HAP-1 (cell line): ENCODE measurements around the gene CDR2L.

Source experiments
- DNase-seq, 2 experiments: peaks; one replicate each; pipeline ENCODE4 v3.0.0-alpha.2; 2016 to 2020; ENCODE audit warnings: low spot score in 2 of 2
- H3K27me3 ChIP-seq: fragments of 250-450 bp; sonication (Bioruptor Pico); 2 replicates; pipeline ENCODE4 v1.5.1; 2020; ENCODE audit warnings: low read depth, mild to moderate bottlenecking, moderate library complexity
- H3K36me3 ChIP-seq: fragments of 250-450 bp; sonication (Bioruptor Pico); replicated peaks from 2 replicates; pipeline ENCODE4 v1.5.1; 2020; ENCODE audit warnings: mild to moderate bottlenecking
- H3K4me1 ChIP-seq: fragments of 250-450 bp; sonication (Bioruptor Pico); 2 replicates; pipeline ENCODE4 v1.5.1; 2020; ENCODE audit warnings: mild to moderate bottlenecking
- H3K4me3 ChIP-seq: fragments of 250-450 bp; sonication (Bioruptor Pico); 2 replicates; pipeline ENCODE4 v1.5.1; 2020; ENCODE audit warnings: mild to moderate bottlenecking, moderate library complexity
- H3K9me3 ChIP-seq: fragments of 250-450 bp; sonication (Bioruptor Pico); 2 replicates; pipeline ENCODE4 v1.5.1; 2020; ENCODE audit warnings: mild to moderate bottlenecking, moderate library complexity
- in situ Hi-C: fragments of 300-500 bp; cut with MboI; formaldehyde crosslinking; loops from 3 replicates; pipeline ENCODE4 v1.14.3; 2020; ENCODE audit warnings: low sequenced_read_pairs, inconsistent platforms, mixed read lengths

Gene CDR2L

DNA sequence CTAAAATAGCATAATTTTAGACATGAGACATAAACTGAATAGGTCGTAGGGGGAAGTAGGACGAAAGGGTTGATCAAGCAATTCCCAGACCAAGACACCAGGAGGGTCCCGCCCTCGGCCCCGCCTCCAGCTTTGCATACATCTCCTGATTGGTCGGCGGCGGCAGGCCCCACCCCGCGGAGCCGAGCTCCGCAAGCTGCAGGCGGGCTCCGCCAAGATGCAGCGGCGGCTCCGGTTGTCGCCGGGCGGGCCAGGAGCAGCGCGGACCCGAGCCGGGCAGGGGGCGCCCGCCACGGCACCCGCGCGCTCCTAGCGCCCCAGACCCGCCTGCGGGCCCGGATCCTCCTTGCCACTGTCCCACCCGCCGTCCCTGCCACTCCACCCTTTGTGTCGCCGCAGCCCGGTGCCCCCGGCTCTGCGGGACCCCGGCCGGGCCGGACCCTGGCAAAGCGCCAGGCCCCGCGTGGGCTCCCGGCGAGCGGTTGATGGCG, at the start of gene CDR2L:
TSS of gene CDR2L (plus strand) at position 215 of the 491 bp plus-strand sequence. CDS start 412 bp downstream, outside the sequence.
- no peaks in the 10 kb centered on the region for H3K9me3 ChIP-seq
- H3K4me1 ChIP-seq, result peaks cover 16% of the 10 kb centered on the region
- in situ Hi-C loops, result no loop called here
- DNase-seq, result peak; percentile 91 to 98
- no peaks in the 10 kb centered on the region for H3K27me3 ChIP-seq
- no peaks in the 10 kb centered on the region; the same call in 1 of the 2 replicates for H3K36me3 ChIP-seq
- H3K4me3 ChIP-seq, result peak within 1 kb of the TSS; percentile 83

DNA sequence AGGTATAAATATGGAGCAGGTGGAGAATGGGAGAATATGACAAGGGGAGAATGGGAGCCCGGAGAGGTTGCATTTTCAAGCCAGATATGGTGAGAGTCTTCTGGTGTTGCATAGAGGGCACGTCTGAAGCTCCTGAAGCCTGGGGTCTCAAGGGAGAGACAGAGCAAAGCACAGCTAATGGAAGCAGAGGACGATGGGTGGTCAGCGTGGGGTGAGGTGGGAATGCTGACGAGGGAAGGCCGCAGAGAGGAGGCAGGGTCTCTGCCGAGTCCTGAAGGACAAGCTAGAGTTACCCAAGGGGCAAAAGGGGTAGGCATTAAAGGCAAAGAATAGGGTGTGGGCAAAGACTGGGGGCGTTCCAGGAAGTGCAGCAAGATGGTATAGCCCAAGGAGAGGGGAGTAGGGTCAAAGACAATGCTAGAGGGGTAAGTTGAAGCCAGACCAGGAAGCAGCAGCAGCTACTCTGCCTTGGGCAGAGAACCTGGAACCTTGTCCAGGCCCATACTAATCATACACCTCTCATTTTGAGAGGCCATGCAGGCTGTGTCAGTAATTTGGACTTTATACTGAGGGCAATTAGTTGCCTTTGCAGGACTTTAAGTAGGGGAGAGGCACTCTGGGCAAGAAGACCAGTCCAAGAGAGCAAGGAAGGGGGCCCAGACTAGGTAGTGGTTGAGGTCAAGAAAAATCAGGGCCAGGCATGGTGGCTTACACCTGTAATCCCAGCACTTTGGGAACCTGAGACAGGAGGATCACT, 49.1 kb upstream of the CDR2L start:
- peaks cover 62% of the 10 kb centered on the region for H3K27me3 ChIP-seq
- no peak overlapping the region for H3K4me3 ChIP-seq
- H3K9me3 ChIP-seq, result no peaks in the 10 kb centered on the region
- in situ Hi-C loops, result no loop called here
- no peak for DNase-seq
- no peaks in the 10 kb centered on the region for H3K4me1 ChIP-seq
- no peaks in the 10 kb centered on the region for H3K36me3 ChIP-seq

DNA sequence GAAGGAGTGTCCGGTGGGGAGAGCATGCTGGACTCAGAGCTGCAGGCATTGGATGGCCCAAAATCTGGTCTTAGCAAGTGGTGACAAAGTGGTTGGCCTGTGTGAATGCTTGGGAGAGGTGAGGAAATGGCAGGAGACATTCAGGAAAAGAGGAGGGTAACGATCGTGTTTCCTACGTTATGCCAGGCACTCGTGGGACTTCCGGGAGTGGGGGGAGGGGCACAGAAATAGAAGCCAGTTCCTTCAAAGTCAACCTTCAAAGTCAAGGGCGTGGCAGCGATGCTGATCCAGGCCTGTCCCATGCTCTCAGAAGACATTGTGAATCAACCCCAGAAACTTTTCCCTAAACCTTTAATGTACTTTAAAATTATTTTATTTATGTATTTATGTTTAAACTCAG, 47.9 kb upstream of the CDR2L start:
- DNase-seq, result no peak

DNA sequence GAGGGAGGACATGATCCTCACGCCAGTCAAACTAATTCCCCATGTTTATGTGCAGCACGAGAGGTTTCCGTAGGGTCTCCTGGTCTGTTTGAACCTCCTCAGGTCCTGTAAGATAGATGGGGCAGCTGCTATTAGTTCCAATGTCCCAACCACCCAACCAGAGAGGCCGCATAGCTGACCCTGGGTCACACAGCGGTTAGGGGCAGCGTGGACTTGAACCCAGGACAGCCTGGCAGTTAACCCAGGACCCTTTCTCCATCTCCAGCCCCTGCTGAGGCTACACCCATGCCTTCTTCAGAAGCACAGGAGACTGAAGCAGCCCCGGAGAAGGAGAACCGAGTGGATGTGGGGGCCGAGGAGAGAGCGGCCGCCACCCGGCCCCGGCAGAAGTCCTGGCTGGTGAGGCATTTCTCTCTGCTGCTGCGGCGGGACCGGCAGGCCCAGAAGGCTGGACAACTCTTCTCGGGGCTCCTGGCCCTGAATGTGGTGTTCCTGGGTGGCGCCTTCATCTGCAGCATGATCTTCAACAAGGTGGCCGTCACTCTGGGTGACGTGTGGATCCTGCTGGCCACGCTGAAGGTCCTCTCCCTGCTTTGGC, 46.2 kb upstream of the CDR2L start:
- Histone ChIP-seq H3K27me3 (peaks cover 62% of the 10 kb centered on the region), H3K36me3 (no peaks in the 10 kb centered on the region), H3K9me3 (no peaks in the 10 kb centered on the region), H3K4me1 (no peaks in the 10 kb centered on the region), H3K4me3 (no peak overlapping the region)
- in situ Hi-C loops, result no loop called here
- DNase-seq, result no peak

More for the DNA sequence above, 47.9 kb upstream of the CDR2L start:
- Histone ChIP-seq H3K27me3 (peaks cover 65% of the 10 kb centered on the region), H3K4me1 (no peaks in the 10 kb centered on the region), H3K4me3 (no peak overlapping the region), H3K36me3 (no peaks in the 10 kb centered on the region), H3K9me3 (no peaks in the 10 kb centered on the region)
- in situ Hi-C loops, result no loop called here

DNA sequence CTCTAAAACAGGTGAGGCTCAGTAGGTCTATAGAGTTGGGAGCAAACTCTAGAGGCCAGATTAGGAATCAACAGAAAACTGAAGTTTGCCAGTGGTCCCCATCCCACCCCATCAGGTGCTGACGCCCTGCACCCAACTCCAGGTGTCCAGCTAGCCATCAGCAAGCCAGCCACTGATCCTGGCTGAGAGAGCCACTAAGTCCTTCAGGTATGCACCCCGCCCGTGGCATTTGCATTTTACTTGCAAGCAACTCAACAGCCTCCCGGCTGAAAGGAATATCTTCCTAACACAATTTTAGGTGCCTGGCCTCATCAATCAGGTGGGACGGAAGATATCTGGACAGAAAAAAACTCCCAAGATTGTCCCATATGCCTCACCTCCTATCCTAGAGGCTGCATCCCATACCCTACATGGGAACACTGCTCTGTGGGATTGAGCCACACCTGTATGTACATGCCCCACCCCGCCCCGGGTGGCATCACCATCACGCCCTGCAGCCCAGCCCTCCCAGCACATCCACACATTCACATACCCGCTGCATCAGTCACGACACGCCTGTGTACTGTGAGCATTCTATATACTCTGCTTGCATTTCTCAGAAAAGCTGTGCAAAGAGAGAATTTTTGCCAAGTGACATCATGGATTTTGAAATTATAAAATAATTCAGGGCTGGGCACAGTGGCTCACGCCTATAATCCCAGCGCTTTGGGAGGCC, 43.5 kb upstream of the CDR2L start:
- no peak for DNase-seq
- Histone ChIP-seq H3K9me3 (no peaks in the 10 kb centered on the region), H3K4me3 (no peak overlapping the region), H3K36me3 (no peaks in the 10 kb centered on the region), H3K4me1 (no peaks in the 10 kb centered on the region), H3K27me3 (peaks cover 42% of the 10 kb centered on the region)
- in situ Hi-C loops, result no loop called here

DNA sequence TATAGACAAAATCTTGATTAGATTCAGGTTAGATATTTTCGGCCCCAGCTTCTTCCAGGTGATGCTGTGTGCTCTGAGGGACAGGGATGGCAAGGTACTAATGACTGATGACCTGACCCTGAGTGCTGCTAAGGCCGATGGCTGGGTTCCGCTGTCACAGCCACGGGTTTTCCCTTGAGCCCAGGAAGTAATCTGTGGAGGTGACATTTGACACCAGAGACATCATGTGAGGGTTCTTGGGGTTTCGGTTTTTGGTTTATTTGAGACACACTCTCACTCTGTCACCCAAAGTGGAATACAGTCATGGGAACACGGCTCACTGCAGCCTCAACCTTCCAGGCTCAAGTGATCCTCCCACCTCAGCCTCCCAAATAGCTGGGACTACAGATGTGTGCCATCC, 41.9 kb upstream of the CDR2L start:
- H3K27me3 ChIP-seq, result peaks cover 35% of the 10 kb centered on the region
- no peaks in the 10 kb centered on the region for H3K36me3 ChIP-seq
- in situ Hi-C loops, result no loop called here

DNA sequence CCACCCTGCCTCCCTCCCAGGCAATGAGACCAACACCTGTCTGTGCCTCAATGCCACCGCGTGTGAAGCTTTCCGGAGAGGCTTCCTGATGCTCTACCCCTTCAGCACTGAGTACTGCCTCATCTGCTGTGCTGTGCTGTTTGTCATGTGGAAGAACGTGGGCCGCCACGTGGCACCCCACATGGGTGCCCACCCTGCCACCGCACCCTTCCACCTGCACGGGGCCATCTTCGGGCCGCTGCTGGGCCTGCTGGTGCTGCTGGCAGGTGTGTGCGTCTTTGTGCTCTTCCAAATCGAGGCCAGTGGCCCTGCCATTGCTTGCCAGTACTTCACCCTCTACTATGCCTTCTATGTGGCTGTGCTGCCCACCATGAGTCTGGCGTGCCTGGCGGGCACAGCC, 40.8 kb upstream of the CDR2L start:
- no peak for DNase-seq
- in situ Hi-C loops, result no loop called here
- no peaks in the 10 kb centered on the region for H3K4me1 ChIP-seq
- H3K36me3 ChIP-seq, result no peaks in the 10 kb centered on the region
- H3K4me3 ChIP-seq, result no peak overlapping the region
- H3K9me3 ChIP-seq, result no peaks in the 10 kb centered on the region
- H3K27me3 ChIP-seq, result peaks cover 29% of the 10 kb centered on the region

More for the DNA sequence above, 41.9 kb upstream of the CDR2L start:
- Histone ChIP-seq H3K4me1 (no peaks in the 10 kb centered on the region), H3K4me3 (no peak overlapping the region), H3K9me3 (no peaks in the 10 kb centered on the region)
- no peak for DNase-seq

DNA sequence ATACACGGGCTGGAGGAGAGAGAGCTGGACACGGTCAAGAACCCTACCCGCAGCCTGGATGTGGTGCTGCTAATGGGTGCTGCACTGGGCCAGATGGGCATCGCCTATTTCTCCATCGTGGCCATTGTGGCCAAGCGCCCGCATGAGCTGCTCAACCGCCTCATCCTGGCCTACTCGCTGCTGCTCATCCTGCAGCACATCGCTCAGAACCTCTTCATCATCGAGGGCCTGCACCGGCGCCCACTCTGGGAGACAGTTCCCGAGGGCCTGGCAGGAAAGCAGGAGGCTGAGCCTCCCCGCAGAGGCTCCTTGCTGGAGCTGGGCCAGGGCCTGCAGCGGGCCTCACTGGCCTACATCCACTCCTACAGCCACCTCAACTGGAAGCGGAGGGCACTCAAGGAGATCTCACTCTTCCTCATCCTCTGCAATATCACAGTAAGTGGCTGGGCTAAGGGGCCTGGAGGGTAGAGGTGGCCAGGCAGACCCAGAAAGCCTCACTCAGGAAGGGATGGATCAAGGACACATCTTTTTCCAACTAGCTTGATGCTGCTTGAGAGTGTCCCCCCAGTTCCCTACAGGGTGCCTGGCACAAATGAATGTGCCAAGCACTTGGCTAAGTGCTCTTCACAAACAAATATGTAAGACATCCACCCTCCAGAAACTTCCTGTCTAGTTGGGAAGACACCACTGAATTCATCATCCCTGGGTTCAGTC, 40.2 kb upstream of the CDR2L start:
- in situ Hi-C loops, result no loop called here
- H3K36me3 ChIP-seq, result no peaks in the 10 kb centered on the region
- no peak for DNase-seq
- no peaks in the 10 kb centered on the region for H3K9me3 ChIP-seq
- H3K4me1 ChIP-seq, result no peaks in the 10 kb centered on the region
- no peak overlapping the region for H3K4me3 ChIP-seq
- H3K27me3 ChIP-seq, result peaks cover 23% of the 10 kb centered on the region

DNA sequence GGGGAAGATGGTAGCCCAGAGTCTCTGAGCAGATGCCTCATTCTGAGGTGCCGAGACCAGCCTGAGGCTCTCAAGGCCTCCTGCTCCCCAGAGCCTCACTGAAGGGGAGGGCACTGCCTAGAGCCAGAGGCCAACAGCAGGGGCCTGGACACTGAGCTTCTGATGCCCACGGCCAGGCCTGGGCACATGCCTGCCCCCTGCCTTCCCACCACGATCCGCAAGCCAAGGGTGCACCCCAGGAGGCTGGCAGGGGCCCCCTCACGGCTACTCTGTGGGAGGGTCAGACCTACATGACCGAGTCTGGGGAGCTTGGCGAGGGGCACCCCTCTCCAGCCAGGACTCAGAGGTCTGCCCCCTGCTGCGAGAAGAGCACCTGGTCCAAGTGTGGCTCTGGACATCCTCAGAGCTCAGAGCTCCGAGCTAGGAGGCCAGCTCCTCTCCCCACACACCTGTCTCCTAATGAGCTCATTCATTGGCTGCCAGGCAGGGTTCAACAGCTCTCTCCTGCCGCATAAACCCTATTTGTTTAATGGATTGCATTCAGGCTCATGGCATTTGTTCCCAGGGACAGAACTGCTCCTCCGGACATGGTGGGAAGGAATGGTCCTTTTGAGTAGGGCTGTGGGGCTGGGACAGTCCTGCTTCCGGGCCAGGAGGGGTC, 37.8 kb upstream of the CDR2L start:
- peaks cover 11% of the 10 kb centered on the region for H3K27me3 ChIP-seq
- no peak overlapping the region for H3K4me3 ChIP-seq
- in situ Hi-C loops, result no loop called here
- H3K36me3 ChIP-seq, result no peaks in the 10 kb centered on the region
- H3K9me3 ChIP-seq, result no peaks in the 10 kb centered on the region
- H3K4me1 ChIP-seq, result no peaks in the 10 kb centered on the region
- no peak for DNase-seq

DNA sequence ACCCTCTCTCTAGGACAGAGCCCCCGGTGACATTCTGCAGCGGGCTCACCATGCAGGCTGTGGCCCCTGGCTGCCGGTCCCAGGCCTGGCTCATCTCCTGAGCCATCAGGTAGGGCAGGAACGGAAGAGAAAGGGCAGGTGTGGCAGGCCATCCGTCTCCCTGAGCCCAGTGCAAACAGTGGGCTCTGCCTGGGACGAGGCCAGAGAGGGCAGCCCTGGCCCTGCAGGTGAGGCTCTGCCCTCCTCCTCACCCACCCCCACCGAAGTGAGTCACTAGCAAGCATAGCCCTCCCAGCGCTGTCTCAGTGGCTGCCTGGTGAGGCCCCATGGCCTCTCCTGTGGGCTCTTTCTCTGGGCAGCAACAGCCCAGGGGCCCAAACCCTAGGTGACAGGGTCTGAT, 37.2 kb upstream of the CDR2L start:
- H3K4me3 ChIP-seq, result no peak overlapping the region
- no peak for DNase-seq
- H3K27me3 ChIP-seq, result peaks cover 5% of the 10 kb centered on the region
- H3K9me3 ChIP-seq, result no peaks in the 10 kb centered on the region
- H3K4me1 ChIP-seq, result no peaks in the 10 kb centered on the region
- H3K36me3 ChIP-seq, result no peaks in the 10 kb centered on the region
- in situ Hi-C loops, result no loop called here

DNA sequence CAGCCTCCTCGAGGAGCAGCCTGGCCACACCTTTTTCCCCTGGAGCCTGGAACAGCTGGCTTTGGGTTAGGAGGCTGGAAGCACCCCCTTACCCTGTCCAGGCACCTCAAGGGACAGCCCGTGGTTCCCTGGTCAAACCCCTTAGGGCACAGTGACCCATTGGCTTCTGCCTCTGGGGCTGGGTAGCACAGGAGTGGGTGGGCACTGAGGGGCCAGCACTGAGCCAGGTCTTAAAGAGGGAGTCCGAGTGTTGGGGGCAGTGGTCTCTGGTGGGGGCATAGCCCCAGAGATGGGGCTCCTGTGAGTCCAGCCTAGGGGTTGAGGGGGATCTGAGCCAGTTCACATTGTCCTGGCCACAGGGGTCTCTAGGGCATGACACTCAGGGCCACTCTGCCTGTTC, 36.4 kb upstream of the CDR2L start:
- Histone ChIP-seq H3K36me3 (no peaks in the 10 kb centered on the region), H3K4me1 (no peaks in the 10 kb centered on the region), H3K9me3 (no peaks in the 10 kb centered on the region), H3K4me3 (no peak overlapping the region), H3K27me3 (no peaks in the 10 kb centered on the region; the same call in 1 of the 2 replicates)
- DNase-seq, result no peak
- in situ Hi-C loops, result no loop called here

DNA sequence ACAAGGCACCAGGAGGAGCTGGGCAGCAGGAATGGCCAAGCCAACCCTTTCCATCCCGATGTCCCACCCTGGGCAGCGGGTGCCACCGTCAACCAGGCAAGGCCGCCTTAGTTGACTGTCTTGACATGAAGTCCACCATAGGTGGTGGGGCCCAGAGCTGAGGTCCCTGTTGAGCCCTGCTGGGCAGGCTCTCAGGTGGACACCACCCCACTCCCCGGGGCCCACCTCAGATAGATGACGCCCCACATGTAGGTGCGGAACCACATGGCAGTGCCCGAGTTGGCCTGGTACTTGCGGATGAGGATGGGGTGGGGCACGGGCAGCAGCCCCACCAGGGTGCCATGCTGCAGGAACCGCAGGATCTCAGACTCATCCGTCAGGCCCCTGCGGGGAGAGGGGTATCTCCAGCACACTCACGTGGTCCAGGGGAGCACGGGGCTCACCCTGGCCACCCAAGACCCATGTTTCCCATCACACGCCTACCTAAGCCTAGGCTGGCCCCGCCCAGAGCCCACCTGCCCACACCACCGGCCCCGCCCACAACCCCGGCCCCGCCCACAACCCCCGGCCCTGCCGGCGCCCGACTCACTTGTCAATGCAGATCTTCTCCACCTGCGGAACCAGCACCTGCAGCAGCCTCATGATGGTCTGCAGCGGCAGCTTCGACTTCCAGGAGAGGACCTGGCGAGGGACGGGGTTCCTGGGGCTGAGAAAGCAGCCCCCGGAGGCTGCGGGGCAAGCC, 35.6 kb upstream of the CDR2L start:
- in situ Hi-C loops, result no loop called here
- Histone ChIP-seq H3K36me3 (no peaks in the 10 kb centered on the region), H3K9me3 (no peaks in the 10 kb centered on the region), H3K4me1 (no peaks in the 10 kb centered on the region), H3K4me3 (no peak overlapping the region), H3K27me3 (no peaks in the 10 kb centered on the region)
- no peak for DNase-seq
